ENCODE results near the gene INSIG1. TPM values are rescaled to one million over a fixed set of nuclear protein-coding genes. Genes with fewer than 3 reads are reported as not detected.

INSIG1 gene
- total and polyA plus RNA-seq, 2 donors (not counting 3 experiments of a cell fraction or from before 2014, with no cell fraction given) = 79.3 to 102 TPM

DNA sequence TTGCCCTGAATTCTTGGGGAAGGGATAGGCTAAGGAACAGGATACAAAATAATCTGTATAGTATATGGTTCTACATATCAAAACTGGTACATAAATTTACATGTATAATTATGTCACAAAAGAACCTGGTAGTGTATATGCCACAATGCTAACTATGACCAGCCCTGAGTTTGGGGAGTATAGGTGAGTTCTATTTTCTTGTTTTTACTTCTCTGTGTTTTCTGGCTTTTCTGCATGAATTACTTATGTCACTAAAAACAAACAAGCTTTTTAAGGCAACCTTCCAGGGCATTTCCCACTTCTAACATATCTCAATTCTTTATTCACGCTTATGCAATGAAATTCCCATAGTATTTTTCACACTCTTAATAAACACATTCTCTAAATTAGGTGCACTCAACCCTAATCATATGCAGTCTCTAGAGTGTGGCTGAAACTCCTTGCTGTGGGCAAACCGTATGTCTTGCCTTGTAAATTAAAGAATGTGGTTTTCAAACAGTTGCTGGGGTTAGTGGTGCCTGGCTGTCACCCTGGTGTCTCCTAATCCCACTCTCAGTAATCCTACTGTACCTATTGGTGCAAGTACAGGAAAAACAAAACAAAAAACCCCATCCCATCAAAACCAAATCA, 14.0 kb upstream of the INSIG1 start:
- FAIRE-seq = no peak
- POLR2A ChIA-PET = no interaction called here

More for the DNA sequence above, 14.0 kb upstream of the INSIG1 start:
- dilution Hi-C loops (cut with MboI; ENCODE audit: extremely low pct_ligation_motif_present, low sequenced_read_pairs) = no loop called here
- no peak overlapping the region for H3K27ac ChIP-seq (ENCODE audit: insufficient read depth, low read depth, low read length)
- intact Hi-C loops (cut with micrococcal nuclease) = no loop called here
- no peaks in the 10 kb centered on the region for H3K27me3 ChIP-seq (ENCODE audit: control insufficient read depth in 2 of 2, insufficient read depth in 2 of 2, low read length in 2 of 2)
- DNase-seq (ENCODE audit: low read depth, low spot score) = no peak
- no peaks in the 10 kb centered on the region for H3K9me3 ChIP-seq (replicated peaks; ENCODE audit: control insufficient read depth, insufficient read depth, low read length)
- H3K4me2 ChIP-seq (ENCODE audit: insufficient read depth, low read length) = no peak overlapping the region
- H3K4me3 ChIP-seq (replicated peaks in 1 of 3; ENCODE audit: insufficient read depth in 1 of 3, low read depth in 1 of 3, low read length in 3 of 3) = no peak overlapping the region
- H3K79me2 ChIP-seq (ENCODE audit: control insufficient read depth, insufficient read depth, low read length) = no peaks in the 10 kb centered on the region
- TF ChIP-seq POLR2A (IDR thresholded peaks at IDR 0.05; ENCODE audit: low read depth, low read length) = no peak
- TF ChIP-seq POLR2AphosphoS5 (IDR thresholded peaks at IDR 0.05; ENCODE audit: insufficient read depth, low read depth, low read length) = no peak
- no peak for TF ChIP-seq MYC (IDR thresholded peaks at IDR 0.05; ENCODE audit: low read depth, low read length)
- no peak for TF ChIP-seq CTCF (IDR thresholded peaks at IDR 0.05; ENCODE audit: extremely low read depth in 1 of 2, insufficient read depth in 1 of 2, low read depth in 1 of 2, low read length in 2 of 2)
- TF ChIP-seq FOS (IDR thresholded peaks at IDR 0.05; ENCODE audit: borderline replicate concordance, insufficient read depth, low read length) = no peak
- no peak for TF ChIP-seq GATA2 (IDR thresholded peaks at IDR 0.05; ENCODE audit: insufficient read depth, insufficient read length, low read depth, low read length)
- TF ChIP-seq EZH2 (IDR thresholded peaks at IDR 0.05; ENCODE audit: borderline replicate concordance, low read depth, low read length, severe bottlenecking) = no peak
- no peak for TF ChIP-seq MAX (IDR thresholded peaks at IDR 0.05; ENCODE audit: insufficient read depth, insufficient read length)
- H2AFZ ChIP-seq (ENCODE audit: low read depth, low read length) = no peak overlapping the region
- H3K9ac ChIP-seq (replicated peaks; ENCODE audit: extremely low read depth, insufficient read depth, low read length) = no peak overlapping the region
- H4K20me1 ChIP-seq (replicated peaks; ENCODE audit: control insufficient read depth, extremely low read depth, insufficient read depth, low read length) = no peaks in the 10 kb centered on the region
- H3K9me1 ChIP-seq (replicated peaks; ENCODE audit: control insufficient read depth, extremely low read depth, insufficient read depth, low read length) = no peaks in the 10 kb centered on the region
- peaks cover 12% of the 10 kb centered on the region for H3K4me1 ChIP-seq (ENCODE audit: control insufficient read depth, extremely low read depth, insufficient read depth, low read length)
- no peaks in the 10 kb centered on the region for H3K36me3 ChIP-seq (ENCODE audit: control insufficient read depth in 2 of 2, extremely low read depth in 1 of 2, insufficient read depth in 2 of 2, low read length in 2 of 2)
- CTCF ChIA-PET = no interaction called here
- BruUV-seq (replicated peaks) = no TSS peak
